Karpas-422 (cell line): Measurements from ENCODE around the gene CPA2. TPM values are rescaled to one million over a fixed set of nuclear protein-coding genes. Genes with fewer than 3 reads are reported as not detected.
"Not testable (repeated sequence)": the region's sequence is repeated elsewhere in the genome, so short reads cannot be mapped to it uniquely, and the experiment has no call there.

Experiments used
- DNase-seq: peaks from one replicate; pipeline ENCODE4 v3.0.0-alpha.2; 2015
- H2AFZ ChIP-seq: fragments of 200-600 bp; sonication (generic); 2 replicates; pipeline ENCODE4 v1.6.1; 2014; ENCODE audit warnings: antibody characterized with exemption, low read length, mixed read lengths
- H3K27ac ChIP-seq: fragments of 200-600 bp; sonication (generic); 2 replicates; pipeline ENCODE4 v1.5.1; 2014; ENCODE audit warnings: mild to moderate bottlenecking, low read length, moderate library complexity
- H3K27me3 ChIP-seq: fragments of 200-600 bp; sonication (generic); 2 replicates; pipeline ENCODE4 v1.6.1; 2014; ENCODE audit warnings: low read length, mixed read lengths
- H3K36me3 ChIP-seq: fragments of 200-600 bp; sonication (generic); 2 replicates; pipeline ENCODE4 v1.6.1; 2014; ENCODE audit warnings: low read length, mixed read lengths; ENCODE audit not compliant: insufficient read depth
- H3K4me1 ChIP-seq: fragments of 200-600 bp; sonication (generic); 2 replicates; pipeline ENCODE4 v1.6.1; 2014; ENCODE audit warnings: mild to moderate bottlenecking, low read length, mixed read lengths
- H3K4me2 ChIP-seq: fragments of 200-600 bp; sonication (generic); 2 replicates; pipeline ENCODE4 v1.6.1; 2014; ENCODE audit warnings: low read length, low read depth, mild to moderate bottlenecking; ENCODE audit not compliant: poor library complexity, severe bottlenecking
- H3K4me3 ChIP-seq: fragments of 200-600 bp; sonication (generic); 2 replicates; pipeline ENCODE4 v1.5.1; 2014; ENCODE audit warnings: mild to moderate bottlenecking, antibody characterized with exemption, low read length, mixed read lengths
- H3K79me2 ChIP-seq: fragments of 200-600 bp; sonication (generic); 2 replicates; pipeline ENCODE4 v1.6.1; 2014; ENCODE audit warnings: mild to moderate bottlenecking, low read length, mixed read lengths
- H3K9ac ChIP-seq: fragments of 200-600 bp; sonication (generic); 2 replicates; pipeline ENCODE4 v1.6.0; 2014; ENCODE audit warnings: low read length
- H3K9me2 ChIP-seq: fragments of 200-600 bp; sonication (generic), shearing (Covaris generic); replicated peaks from 2 replicates; pipeline ENCODE4 v1.6.0; 2014; ENCODE audit warnings: mild to moderate bottlenecking, low read length, moderate library complexity; ENCODE audit not compliant: insufficient read depth
- H3K9me3 ChIP-seq: fragments of 300-700, 200-600 bp; sonication (generic); 2 replicates; pipeline ENCODE4 v1.6.1; 2014; ENCODE audit warnings: low read length, mixed read lengths
- H4K20me1 ChIP-seq: fragments of 200-600 bp; sonication (generic); 2 replicates; pipeline ENCODE4 v1.6.1; 2014; ENCODE audit warnings: mild to moderate bottlenecking, antibody characterized with exemption, low read length, low read depth; ENCODE audit not compliant: insufficient read depth
- total RNA-seq: library from RNA; depleted of rRNA; stranded (reverse); fragments of >200 nt; shearing (Covaris generic); gene quantifications from 2 replicates; pipeline ENCODE4 v1.2.3, GENCODE V29; 2014; ENCODE audit warnings: low replicate concordance

The CPA2 gene
- total RNA-seq, 1 experiment from 2014 or later = not detected

- Histone ChIP-seq H3K36me3 (no peaks in the 10 kb centered on the region), H2AFZ (no peak overlapping the region), H3K27ac (no peak overlapping the region), H3K27me3 (no peaks in the 10 kb centered on the region), H3K79me2 (no peaks in the 10 kb centered on the region), H3K4me3 (no peak overlapping the region), H3K9me2 (no peaks in the 10 kb centered on the region), H3K9me3 (no peaks in the 10 kb centered on the region), H3K4me2 (no peak overlapping the region), H3K9ac (no peak overlapping the region), H4K20me1 (no peaks in the 10 kb centered on the region), H3K4me1 (no peaks in the 10 kb centered on the region)
- DNase-seq = no peak
These were observed 47.6 kb downstream of the CPA2 start for GRCh38 chr7:130314305-130314704.

- Histone ChIP-seq H3K27me3 (no peaks in the 10 kb centered on the region), H3K27ac (no peak overlapping the region), H3K4me2 (no peak overlapping the region), H4K20me1 (no peaks in the 10 kb centered on the region), H3K79me2 (no peaks in the 10 kb centered on the region), H3K9me3 (no peaks in the 10 kb centered on the region), H3K9me2 (no peaks in the 10 kb centered on the region), H3K36me3 (no peaks in the 10 kb centered on the region), H3K4me3 (no peak overlapping the region), H2AFZ (no peak overlapping the region), H3K9ac (no peak overlapping the region), H3K4me1 (no peaks in the 10 kb centered on the region)
- no peak for DNase-seq
These were observed 52.9 kb downstream of the CPA2 start for GRCh38 chr7:130319541-130319940.

- not testable (repeated sequence) for H2AFZ ChIP-seq, H3K27me3 ChIP-seq, H4K20me1 ChIP-seq, H3K79me2 ChIP-seq, H3K9me3 ChIP-seq, H3K27ac ChIP-seq, H3K36me3 ChIP-seq, H3K4me2 ChIP-seq, H3K4me3 ChIP-seq, H3K9ac ChIP-seq, DNase-seq, H3K9me2 ChIP-seq, H3K4me1 ChIP-seq
These were observed 55.0 kb downstream of the CPA2 start for GRCh38 chr7:130321542-130322229.

- H3K4me1 ChIP-seq = no peaks in the 10 kb centered on the region
- no peak overlapping the region for H3K9ac ChIP-seq
- no peaks in the 10 kb centered on the region for H3K79me2 ChIP-seq
- no peaks in the 10 kb centered on the region for H4K20me1 ChIP-seq
- no peak overlapping the region for H3K27ac ChIP-seq
- H3K27me3 ChIP-seq = no peaks in the 10 kb centered on the region
- no peaks in the 10 kb centered on the region for H3K9me3 ChIP-seq
- no peak for DNase-seq
- no peak overlapping the region for H3K4me3 ChIP-seq
- H3K9me2 ChIP-seq = no peaks in the 10 kb centered on the region
- H3K36me3 ChIP-seq = no peaks in the 10 kb centered on the region
- H2AFZ ChIP-seq = no peak overlapping the region
- no peak overlapping the region for H3K4me2 ChIP-seq
These were observed 56.0 kb downstream of the CPA2 start for GRCh38 chr7:130322615-130323014.

- Histone ChIP-seq H3K4me2 (no peak overlapping the region), H3K79me2 (no peaks in the 10 kb centered on the region), H2AFZ (no peak overlapping the region), H3K27ac (no peak overlapping the region), H3K9ac (no peak overlapping the region), H3K9me3 (no peaks in the 10 kb centered on the region), H3K4me3 (no peak overlapping the region), H4K20me1 (no peaks in the 10 kb centered on the region), H3K36me3 (no peaks in the 10 kb centered on the region), H3K4me1 (no peaks in the 10 kb centered on the region), H3K27me3 (no peaks in the 10 kb centered on the region), H3K9me2 (no peaks in the 10 kb centered on the region)
- DNase-seq = no peak
These were observed 57.8 kb downstream of the CPA2 start for GRCh38 chr7:130324306-130324943.

- Histone ChIP-seq H3K79me2 (no peaks in the 10 kb centered on the region), H3K27ac (no peak overlapping the region), H3K4me3 (no peak overlapping the region), H3K36me3 (no peaks in the 10 kb centered on the region), H4K20me1 (no peaks in the 10 kb centered on the region), H3K4me2 (no peak overlapping the region), H3K9ac (no peak overlapping the region), H3K9me3 (no peaks in the 10 kb centered on the region), H2AFZ (no peak overlapping the region), H3K9me2 (no peaks in the 10 kb centered on the region), H3K27me3 (no peaks in the 10 kb centered on the region), H3K4me1 (no peaks in the 10 kb centered on the region)
- no peak for DNase-seq
These were observed 63.0 kb downstream of the CPA2 start for GRCh38 chr7:130329681-130330080.

- H3K9me2 ChIP-seq = no peaks in the 10 kb centered on the region
- no peaks in the 10 kb centered on the region for H3K9me3 ChIP-seq
- H4K20me1 ChIP-seq = no peaks in the 10 kb centered on the region
- H2AFZ ChIP-seq = no peak overlapping the region
- no peak overlapping the region for H3K4me3 ChIP-seq
- no peaks in the 10 kb centered on the region for H3K79me2 ChIP-seq
- H3K36me3 ChIP-seq = no peaks in the 10 kb centered on the region
- no peak for DNase-seq
- no peaks in the 10 kb centered on the region for H3K4me1 ChIP-seq
- H3K9ac ChIP-seq = no peak overlapping the region
- H3K27me3 ChIP-seq = no peaks in the 10 kb centered on the region
- H3K4me2 ChIP-seq = no peak overlapping the region
- H3K27ac ChIP-seq = no peak overlapping the region
These were observed 65.8 kb downstream of the CPA2 start for GRCh38 chr7:130332259-130333053.

- Histone ChIP-seq H3K79me2 (no peaks in the 10 kb centered on the region), H3K4me2 (no peak overlapping the region), H3K4me3 (no peak overlapping the region), H3K36me3 (no peaks in the 10 kb centered on the region), H3K27ac (no peak overlapping the region), H4K20me1 (no peaks in the 10 kb centered on the region), H3K4me1 (no peaks in the 10 kb centered on the region), H3K9me3 (no peaks in the 10 kb centered on the region), H3K27me3 (no peaks in the 10 kb centered on the region), H2AFZ (no peak overlapping the region), H3K9ac (no peak overlapping the region), H3K9me2 (no peaks in the 10 kb centered on the region)
- no peak for DNase-seq
These were observed 67.2 kb downstream of the CPA2 start for GRCh38 chr7:130333832-130334231.
